Muscle of leg (tissue), 11 donors: ENCODE measurements around the gene S100PBP. TPM values are rescaled to one million over a fixed set of nuclear protein-coding genes. Genes with fewer than 3 reads are reported as not detected.

Experiments used
- DNase-seq: peaks from one replicate; pipeline ENCODE4 v3.0.0; 2013
- H3K27ac ChIP-seq: one replicate; pipeline ENCODE4 v1.5.1; 2013; ENCODE audit warnings: mild to moderate bottlenecking, low read length, control low read depth
- H3K27me3 ChIP-seq: one replicate; pipeline ENCODE4 v1.6.1; 2013; ENCODE audit warnings: low read length; ENCODE audit not compliant: control insufficient read depth, insufficient read depth
- H3K36me3 ChIP-seq: one replicate; pipeline ENCODE4 v1.6.1; 2013; ENCODE audit warnings: low read length; ENCODE audit not compliant: control insufficient read depth, insufficient read depth
- H3K4me1 ChIP-seq: one replicate; pipeline ENCODE4 v1.6.1; 2013; ENCODE audit warnings: low read length; ENCODE audit not compliant: control insufficient read depth, insufficient read depth
- H3K4me3 ChIP-seq: one replicate; pipeline ENCODE4 v1.5.1; 2013; ENCODE audit warnings: low read length, control low read depth
- H3K9me3 ChIP-seq: replicated peaks from 2 replicates; pipeline ENCODE4 v1.6.1; 2013; ENCODE audit warnings: low read depth, low read length; ENCODE audit not compliant: control insufficient read depth
- WGBS: methylation state at CpG from one replicate; pipeline ENCODE4 v1.1.5; 2013; ENCODE audit warnings: missing lambda C conversion rate; ENCODE audit not compliant: insufficient coverage; 5-methylcytosine and 5-hydroxymethylcytosine counted together
- polyA plus RNA-seq, 8 donors: library from polyadenylated mRNA; unstranded; fragments of 120-200 nt; gene quantifications; one replicate each; pipeline versions ENCODE4 v1.2.1 to v1.2.3, GENCODE V29; 2013; ENCODE audit warnings: inconsistent platforms in 1 of 8, low replicate concordance in 1 of 8; ENCODE audit not compliant: insufficient read length in 8 of 8, insufficient read depth in 1 of 8
- total RNA-seq: library from RNA; stranded (reverse); fragments of 120-200 nt; gene quantifications from one replicate; pipeline ENCODE4 v1.2.4, GENCODE V29; 2013

Gene S100PBP
- total and polyA plus RNA-seq, 9 donors: 16.9 to 26.6 (median 22.8) TPM

GRCh38 chr1:32818804-32819541 lies 1.5 kb downstream of the S100PBP start:
- 52% methylated on average over 7 of the region's 11 CpGs for WGBS
- no peaks in the 10 kb centered on the region for H3K36me3 ChIP-seq
- peak overlapping the region; percentile 99 for H3K4me3 ChIP-seq
- no peaks in the 10 kb centered on the region for H3K9me3 ChIP-seq
- H3K4me1 ChIP-seq: peaks cover 17% of the 10 kb centered on the region
- H3K27me3 ChIP-seq: no peaks in the 10 kb centered on the region
- DNase-seq: peak; percentile 18
- peak overlapping the region; percentile 98 for H3K27ac ChIP-seq

- Histone ChIP-seq H3K4me3 (no peak overlapping the region), H3K27ac (no peak overlapping the region), H3K36me3 (peaks cover 32% of the 10 kb centered on the region), H3K4me1 (no peaks in the 10 kb centered on the region), H3K27me3 (no peaks in the 10 kb centered on the region), H3K9me3 (no peaks in the 10 kb centered on the region)
- no peak for DNase-seq
- WGBS: no CpG with 5 or more reads among the region's 3 CpGs
Observed at GRCh38 chr1:32825181-32825580, 7.7 kb downstream of the S100PBP start.

DNA sequence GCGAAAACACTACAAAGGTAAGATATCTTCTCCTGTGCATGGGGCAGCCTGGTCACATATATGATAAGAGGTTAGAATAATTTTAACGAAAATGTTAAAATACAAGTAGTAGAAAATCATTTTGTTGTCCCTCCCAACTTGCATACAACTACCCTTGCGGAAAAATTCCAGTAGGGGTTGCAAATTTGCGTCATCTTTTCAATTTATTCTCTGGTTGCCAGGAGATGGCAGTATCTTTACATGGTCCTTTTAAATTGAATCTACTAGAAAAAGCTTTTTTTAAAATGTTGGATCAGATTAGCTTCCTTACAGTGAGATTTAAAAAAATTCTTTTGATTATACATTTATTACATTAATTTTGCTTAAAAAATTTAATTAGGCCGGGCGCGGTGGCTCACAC lies 10.9 kb downstream of the S100PBP start:
- WGBS: no CpG with 5 or more reads among the region's 7 CpGs
- Histone ChIP-seq H3K9me3 (no peaks in the 10 kb centered on the region), H3K27me3 (no peaks in the 10 kb centered on the region), H3K4me3 (no peak overlapping the region), H3K36me3 (peaks cover 46% of the 10 kb centered on the region), H3K27ac (no peak overlapping the region), H3K4me1 (no peaks in the 10 kb centered on the region)
- DNase-seq: peak; percentile 77

- WGBS: 100% methylated on average over 1 of the region's 6 CpGs
- no peak for DNase-seq
- no peaks in the 10 kb centered on the region for H3K9me3 ChIP-seq
- H3K4me1 ChIP-seq: no peaks in the 10 kb centered on the region
- no peak overlapping the region for H3K4me3 ChIP-seq
- no peaks in the 10 kb centered on the region for H3K27me3 ChIP-seq
- H3K36me3 ChIP-seq: peaks cover 46% of the 10 kb centered on the region
- no peak overlapping the region for H3K27ac ChIP-seq
Observed at GRCh38 chr1:32830092-32830852, 12.8 kb downstream of the S100PBP start.

DNA sequence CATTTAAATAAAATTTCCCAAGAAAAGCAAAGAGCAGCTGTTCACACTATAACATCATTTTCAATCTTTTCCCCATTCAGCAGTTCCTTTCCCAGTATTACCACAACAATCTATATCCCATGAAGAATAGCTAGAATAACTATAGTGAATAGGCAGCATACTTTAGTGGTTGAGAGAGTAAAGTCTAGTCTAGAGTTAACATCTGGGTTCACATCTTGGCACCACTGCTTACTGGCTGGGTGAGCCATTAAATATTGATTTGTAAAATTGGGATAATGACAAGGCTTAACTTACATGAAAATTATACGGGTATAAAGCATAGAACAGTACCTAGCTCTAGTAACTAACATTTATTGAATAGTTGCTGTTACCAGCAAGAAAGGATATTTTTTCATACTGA lies 14.4 kb downstream of the S100PBP start:
- H3K27ac ChIP-seq: no peak overlapping the region
- H3K4me3 ChIP-seq: no peak overlapping the region
- no peaks in the 10 kb centered on the region for H3K27me3 ChIP-seq
- no CpG with 5 or more reads among the region's 1 CpG for WGBS
- peaks cover 40% of the 10 kb centered on the region for H3K36me3 ChIP-seq
- H3K4me1 ChIP-seq: no peaks in the 10 kb centered on the region
- H3K9me3 ChIP-seq: no peaks in the 10 kb centered on the region
- DNase-seq: no peak

DNA sequence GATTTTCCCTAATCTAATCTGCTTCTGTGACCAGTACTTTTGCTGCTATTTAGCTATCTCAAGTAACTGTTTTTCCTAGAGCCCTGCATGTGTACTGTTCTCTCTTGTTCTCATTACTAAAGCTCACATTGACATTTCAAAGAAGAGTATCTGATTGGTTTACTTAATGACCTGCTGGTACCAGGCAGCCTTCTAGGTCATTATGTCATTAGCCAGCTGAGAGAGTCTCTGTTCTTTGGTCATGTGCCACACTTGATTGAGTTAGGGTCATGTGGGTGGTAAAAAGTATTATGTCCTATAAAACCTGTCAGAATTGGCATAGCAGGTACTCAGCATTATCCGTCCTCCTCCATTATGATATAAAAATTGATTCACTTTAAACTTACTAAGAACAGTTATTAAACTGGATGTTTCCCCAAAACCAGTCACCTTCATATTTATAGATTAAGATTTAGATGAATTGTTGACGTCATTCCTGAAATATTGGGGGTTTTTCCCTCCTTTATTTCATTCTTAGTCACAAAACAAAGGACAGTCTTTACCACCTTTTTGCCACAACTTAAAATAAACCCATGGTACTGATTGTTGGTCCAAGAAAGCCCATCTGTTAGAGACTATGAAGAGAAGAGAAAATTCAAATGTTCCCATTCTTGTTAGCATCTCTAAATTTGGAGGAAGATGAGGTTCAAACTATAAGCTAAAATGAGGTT lies 31.1 kb downstream of the S100PBP start:
- no peak overlapping the region for H3K27ac ChIP-seq
- peaks cover 35% of the 10 kb centered on the region for H3K36me3 ChIP-seq
- peaks cover 7% of the 10 kb centered on the region for H3K9me3 ChIP-seq
- no peak for DNase-seq
- no peaks in the 10 kb centered on the region for H3K4me1 ChIP-seq
- WGBS: no CpG with 5 or more reads among the region's 2 CpGs
- H3K4me3 ChIP-seq: no peak overlapping the region
- H3K27me3 ChIP-seq: no peaks in the 10 kb centered on the region

- H3K27me3 ChIP-seq: no peaks in the 10 kb centered on the region
- no peaks in the 10 kb centered on the region for H3K9me3 ChIP-seq
- H3K27ac ChIP-seq: no peak overlapping the region
- no peak overlapping the region for H3K4me3 ChIP-seq
- DNase-seq: no peak
- 85% methylated on average over 8 of the region's 13 CpGs for WGBS
- peaks cover 5% of the 10 kb centered on the region for H3K4me1 ChIP-seq
- H3K36me3 ChIP-seq: peaks cover 43% of the 10 kb centered on the region
Observed at GRCh38 chr1:32855861-32856617, 38.6 kb downstream of the S100PBP start.

GRCh38 chr1:32858136-32858535 lies 40.7 kb downstream of the S100PBP start:
- no peaks in the 10 kb centered on the region for H3K9me3 ChIP-seq
- H3K4me1 ChIP-seq: peaks cover 15% of the 10 kb centered on the region
- H3K4me3 ChIP-seq: no peak overlapping the region
- DNase-seq: no peak
- H3K27ac ChIP-seq: no peak overlapping the region
- no peaks in the 10 kb centered on the region for H3K27me3 ChIP-seq
- peaks cover 51% of the 10 kb centered on the region for H3K36me3 ChIP-seq
- WGBS: no CpG with 5 or more reads among the region's 2 CpGs

DNA sequence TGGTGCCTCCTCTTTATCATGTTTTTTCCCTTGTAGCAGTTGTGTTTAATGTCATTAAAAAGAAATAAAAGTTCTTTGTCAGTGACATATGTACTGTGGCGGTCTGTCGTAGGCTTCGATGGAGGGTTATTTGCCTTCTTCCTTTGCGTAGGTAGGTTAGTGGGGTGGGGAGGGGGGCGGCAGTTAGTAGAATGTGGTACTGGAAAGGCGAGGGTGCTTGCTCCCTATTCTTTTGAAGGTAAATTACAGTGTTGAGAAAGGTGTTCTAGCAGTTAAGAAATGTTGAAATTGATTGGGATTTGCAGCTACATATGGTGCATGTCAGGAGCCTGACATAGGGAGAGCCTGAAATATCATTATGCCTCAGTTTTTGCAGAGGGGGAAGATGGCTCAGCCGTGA lies 41.3 kb downstream of the S100PBP start:
- H3K27me3 ChIP-seq: no peaks in the 10 kb centered on the region
- H3K27ac ChIP-seq: no peak overlapping the region
- peaks cover 21% of the 10 kb centered on the region for H3K4me1 ChIP-seq
- no peak overlapping the region for H3K4me3 ChIP-seq
- peaks cover 51% of the 10 kb centered on the region for H3K36me3 ChIP-seq
- H3K9me3 ChIP-seq: no peaks in the 10 kb centered on the region
- WGBS: 83% methylated on average over 6 of the region's 7 CpGs
- no peak for DNase-seq
